Adrenal gland (tissue), 5 donors: ENCODE results near the gene CPT1C.

Source experiments
- POLR2A ChIP-seq, 2 donors: fragments of 450-650 bp; IDR thresholded peaks; one replicate each; pipeline ENCODE4 v1.6.1; 2017; ENCODE audit warnings: antibody characterized with exemption in 2 of 2, mild to moderate bottlenecking in 2 of 2, moderate library complexity in 1 of 2
- TF ChIP-seq, protein P1 (sequence below), 6 experiments: fragments of 450-650 bp in 4 of 6; fragments of 200-600 bp in 2 of 6; sonication (generic) in 1 of 6; IDR thresholded peaks; 1 replicate in 5 of 6; 2 replicates in 1 of 6; pipeline versions ENCODE4 v1.5.1 to v1.8.0; 2016 to 2021; ENCODE audit warnings: antibody characterized with exemption in 6 of 6, mild to moderate bottlenecking in 2 of 6, moderate library complexity in 1 of 6
- donor health status: DM: no; HTN: no; CAD: no.

DNA sequence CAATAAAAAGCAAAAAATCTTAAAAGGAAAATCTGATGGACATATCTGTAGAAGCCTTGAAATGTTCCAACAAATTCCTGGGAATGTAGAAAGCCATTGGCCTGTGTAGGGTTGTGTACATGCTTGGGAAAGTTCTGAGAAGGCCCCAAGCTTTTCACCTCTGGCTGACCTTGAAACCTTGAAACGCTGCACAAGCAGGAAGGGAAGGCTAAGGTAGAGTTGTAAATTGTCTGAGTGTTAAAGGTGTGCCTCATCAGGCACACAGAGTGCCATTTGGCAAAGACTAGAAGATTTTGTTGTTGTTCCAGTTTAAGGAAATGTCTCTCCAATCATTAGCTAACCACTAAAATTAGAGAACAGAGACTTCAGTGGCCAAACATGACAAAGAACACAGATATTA lies 61.8 kb downstream of the CPT1C start:
- TF ChIP-seq, protein P1, sequence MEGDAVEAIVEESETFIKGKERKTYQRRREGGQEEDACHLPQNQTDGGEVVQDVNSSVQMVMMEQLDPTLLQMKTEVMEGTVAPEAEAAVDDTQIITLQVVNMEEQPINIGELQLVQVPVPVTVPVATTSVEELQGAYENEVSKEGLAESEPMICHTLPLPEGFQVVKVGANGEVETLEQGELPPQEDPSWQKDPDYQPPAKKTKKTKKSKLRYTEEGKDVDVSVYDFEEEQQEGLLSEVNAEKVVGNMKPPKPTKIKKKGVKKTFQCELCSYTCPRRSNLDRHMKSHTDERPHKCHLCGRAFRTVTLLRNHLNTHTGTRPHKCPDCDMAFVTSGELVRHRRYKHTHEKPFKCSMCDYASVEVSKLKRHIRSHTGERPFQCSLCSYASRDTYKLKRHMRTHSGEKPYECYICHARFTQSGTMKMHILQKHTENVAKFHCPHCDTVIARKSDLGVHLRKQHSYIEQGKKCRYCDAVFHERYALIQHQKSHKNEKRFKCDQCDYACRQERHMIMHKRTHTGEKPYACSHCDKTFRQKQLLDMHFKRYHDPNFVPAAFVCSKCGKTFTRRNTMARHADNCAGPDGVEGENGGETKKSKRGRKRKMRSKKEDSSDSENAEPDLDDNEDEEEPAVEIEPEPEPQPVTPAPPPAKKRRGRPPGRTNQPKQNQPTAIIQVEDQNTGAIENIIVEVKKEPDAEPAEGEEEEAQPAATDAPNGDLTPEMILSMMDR (IDR thresholded peaks at IDR 0.05), result no peak
- no peak for TF ChIP-seq POLR2A (IDR thresholded peaks at IDR 0.05)
